CD4-positive, alpha-beta T cell (primary cell): ENCODE measurements around the gene SIPA1. TPM values are rescaled to one million over a fixed set of nuclear protein-coding genes. Genes with fewer than 3 reads are reported as not detected.
A peak's percentile ranks its signal among the peaks of the same experiment; 100 is the strongest.

Source experiments
- ATAC-seq: fragments of 200-7000 bp; cut with Tn5 transposase; one replicate; pipeline ENCODE4 v1.10.0; 2022; ENCODE audit warnings: mild to moderate bottlenecking; ENCODE audit not compliant: poor library complexity
- CTCF ChIA-PET: fragments of 350-600 bp; sonication (Branson Sonifier 250); formaldehyde crosslinking; loops from one replicate; lab custom pipeline; 2021; ENCODE audit warnings: antibody characterized with exemption, inconsistent platforms; lab: Charles Lee
- POLR2A ChIA-PET: fragments of 350-600 bp; sonication (Branson Sonifier 250); formaldehyde crosslinking; loops from one replicate; lab custom pipeline; 2021; ENCODE audit warnings: antibody characterized with exemption, inconsistent platforms; lab: Charles Lee
- DNase-seq, 14 experiments: peaks; one replicate each; pipeline ENCODE4 v3.0.0-alpha.2; 2013 to 2020; ENCODE audit warnings: mixed read lengths in 2 of 14
- H3K27ac ChIP-seq, 2 donors: one replicate each; pipeline versions ENCODE4 v1.5.1 to v1.7.0; 2013; ENCODE audit warnings: low read length in 2 of 2, low read depth in 1 of 2, mild to moderate bottlenecking in 1 of 2
- H3K27me3 ChIP-seq, 2 experiments: 1 replicate in 1 of 2; 2 replicates in 1 of 2; pipeline versions ENCODE4 v1.6.1 to v1.7.0; 2013; ENCODE audit warnings: low read length in 2 of 2, control low read depth in 1 of 2, mild to moderate bottlenecking in 1 of 2, moderate library complexity in 1 of 2; ENCODE audit not compliant: insufficient read depth in 2 of 2, control insufficient read depth in 1 of 2
- H3K36me3 ChIP-seq: one replicate; pipeline ENCODE4 v1.6.1; 2013; ENCODE audit warnings: low read length, control low read depth; ENCODE audit not compliant: insufficient read depth
- H3K4me1 ChIP-seq: one replicate; pipeline ENCODE4 v1.6.1; 2013; ENCODE audit warnings: low read length, control low read depth; ENCODE audit not compliant: insufficient read depth
- H3K4me3 ChIP-seq: one replicate; pipeline ENCODE4 v1.5.1; 2013; ENCODE audit warnings: mild to moderate bottlenecking, low read length, moderate library complexity
- H3K9me3 ChIP-seq, 2 experiments: 1 replicate in 1 of 2; 2 replicates in 1 of 2; pipeline versions ENCODE4 v1.6.1 to v1.7.0; 2013; ENCODE audit warnings: low read length in 2 of 2, mild to moderate bottlenecking in 2 of 2, control low read depth in 1 of 2, moderate library complexity in 1 of 2; ENCODE audit not compliant: control insufficient read depth in 1 of 2, insufficient read depth in 1 of 2
- H3K27ac Mint-ChIP-seq: one replicate; pipeline ENCODE4 v1.8.0; 2020; ENCODE audit warnings: mixed read lengths
- H3K27me3 Mint-ChIP-seq: one replicate; pipeline ENCODE4 v1.8.0; 2021; ENCODE audit warnings: mixed read lengths
- H3K36me3 Mint-ChIP-seq: one replicate; pipeline ENCODE4 v1.8.0; 2021; ENCODE audit warnings: low read depth, mixed read lengths
- H3K4me1 Mint-ChIP-seq: one replicate; pipeline ENCODE4 v1.8.0; 2021; ENCODE audit warnings: low read depth, mixed read lengths
- H3K4me3 Mint-ChIP-seq: one replicate; pipeline ENCODE4 v1.8.0; 2020; ENCODE audit warnings: mild to moderate bottlenecking, mixed read lengths
- H3K9me3 Mint-ChIP-seq: one replicate; pipeline ENCODE4 v1.8.0; 2020; ENCODE audit warnings: mixed read lengths
- intact Hi-C, 2 experiments: fragments of 100-400 bp; cut with DNase I in 1 of 2; cut with micrococcal nuclease in 1 of 2; formaldehyde crosslinking; loops; one replicate each; pipeline versions ENCODE4 v1.15.1 to v1.9.0; 2023 to 2025; cut with DNase I, micrococcal nuclease
- total RNA-seq, 174 experiments: library from RNA in 2 of 174; stranded (reverse) in 2 of 174; gene quantifications; one replicate each; pipeline ENCODE4 v1.2.3 and lab custom pipeline; 2021 to 2026
- TF ChIP-seq, protein P1 (sequence below): fragments of 200-600 bp; IDR thresholded peaks from one replicate; pipeline ENCODE4 v1.8.0; 2022; ENCODE audit warnings: antibody characterized with exemption, mild to moderate bottlenecking

SIPA1 gene
- total RNA-seq, 2 experiments from 2014 or later, result 272 to 298 TPM

DNA sequence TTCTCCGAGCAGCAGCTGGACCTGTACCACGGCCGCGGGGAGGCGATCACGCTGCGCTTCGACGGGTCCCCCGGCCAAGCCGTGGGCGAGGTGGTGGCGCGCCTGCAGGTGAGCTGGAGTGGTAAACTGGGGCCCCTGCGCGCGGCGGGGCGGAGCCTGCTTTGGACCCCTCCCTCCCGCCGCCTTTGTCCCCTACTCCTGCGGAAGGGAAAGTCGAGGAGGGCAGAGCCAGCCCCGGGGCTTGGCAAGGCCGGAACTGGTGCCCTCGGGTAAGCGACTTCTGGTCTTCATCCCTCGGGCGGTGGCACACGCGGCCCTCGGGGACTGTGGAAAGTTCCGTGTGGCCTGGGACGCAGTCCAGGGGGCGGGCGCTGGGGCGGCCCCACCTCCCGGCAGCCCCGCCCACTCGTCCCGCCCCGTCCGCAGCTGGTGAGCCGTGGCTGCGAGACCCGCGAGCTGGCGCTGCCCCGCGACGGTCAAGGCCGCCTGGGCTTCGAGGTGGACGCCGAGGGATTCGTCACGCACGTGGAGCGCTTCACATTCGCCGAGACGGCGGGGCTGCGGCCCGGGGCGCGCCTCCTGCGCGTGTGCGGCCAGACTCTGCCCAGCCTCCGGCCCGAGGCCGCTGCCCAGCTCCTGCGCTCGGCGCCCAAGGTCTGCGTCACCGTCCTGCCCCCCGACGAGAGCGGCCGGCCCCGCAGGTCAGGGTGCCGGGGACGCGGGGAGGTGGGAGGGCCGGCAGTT, 9.2 kb downstream of the SIPA1 start:
- Histone ChIP-seq H3K27me3 (no peaks in the 10 kb centered on the region), H3K36me3 (peaks cover 80% of the 10 kb centered on the region), H3K27ac (no peak overlapping the region), H3K4me1 (peaks cover 52% of the 10 kb centered on the region), H3K4me3 (no peak overlapping the region), H3K9me3 (no peaks in the 10 kb centered on the region)
- intact Hi-C loops, result no loop called here
- H3K27ac Mint-ChIP-seq, result no peak overlapping the region
- DNase-seq (no peak), ATAC-seq (no peak)
- POLR2A ChIA-PET, result no interaction called here
- H3K4me3 Mint-ChIP-seq, result no peak overlapping the region
- peaks cover 29% of the 10 kb centered on the region for H3K4me1 Mint-ChIP-seq
- no peaks in the 10 kb centered on the region for H3K9me3 Mint-ChIP-seq
- H3K36me3 Mint-ChIP-seq, result peaks cover 77% of the 10 kb centered on the region
- no peaks in the 10 kb centered on the region for H3K27me3 Mint-ChIP-seq
- TF ChIP-seq, protein P1, sequence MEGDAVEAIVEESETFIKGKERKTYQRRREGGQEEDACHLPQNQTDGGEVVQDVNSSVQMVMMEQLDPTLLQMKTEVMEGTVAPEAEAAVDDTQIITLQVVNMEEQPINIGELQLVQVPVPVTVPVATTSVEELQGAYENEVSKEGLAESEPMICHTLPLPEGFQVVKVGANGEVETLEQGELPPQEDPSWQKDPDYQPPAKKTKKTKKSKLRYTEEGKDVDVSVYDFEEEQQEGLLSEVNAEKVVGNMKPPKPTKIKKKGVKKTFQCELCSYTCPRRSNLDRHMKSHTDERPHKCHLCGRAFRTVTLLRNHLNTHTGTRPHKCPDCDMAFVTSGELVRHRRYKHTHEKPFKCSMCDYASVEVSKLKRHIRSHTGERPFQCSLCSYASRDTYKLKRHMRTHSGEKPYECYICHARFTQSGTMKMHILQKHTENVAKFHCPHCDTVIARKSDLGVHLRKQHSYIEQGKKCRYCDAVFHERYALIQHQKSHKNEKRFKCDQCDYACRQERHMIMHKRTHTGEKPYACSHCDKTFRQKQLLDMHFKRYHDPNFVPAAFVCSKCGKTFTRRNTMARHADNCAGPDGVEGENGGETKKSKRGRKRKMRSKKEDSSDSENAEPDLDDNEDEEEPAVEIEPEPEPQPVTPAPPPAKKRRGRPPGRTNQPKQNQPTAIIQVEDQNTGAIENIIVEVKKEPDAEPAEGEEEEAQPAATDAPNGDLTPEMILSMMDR, result no peak
- CTCF ChIA-PET, result no interaction called here

DNA sequence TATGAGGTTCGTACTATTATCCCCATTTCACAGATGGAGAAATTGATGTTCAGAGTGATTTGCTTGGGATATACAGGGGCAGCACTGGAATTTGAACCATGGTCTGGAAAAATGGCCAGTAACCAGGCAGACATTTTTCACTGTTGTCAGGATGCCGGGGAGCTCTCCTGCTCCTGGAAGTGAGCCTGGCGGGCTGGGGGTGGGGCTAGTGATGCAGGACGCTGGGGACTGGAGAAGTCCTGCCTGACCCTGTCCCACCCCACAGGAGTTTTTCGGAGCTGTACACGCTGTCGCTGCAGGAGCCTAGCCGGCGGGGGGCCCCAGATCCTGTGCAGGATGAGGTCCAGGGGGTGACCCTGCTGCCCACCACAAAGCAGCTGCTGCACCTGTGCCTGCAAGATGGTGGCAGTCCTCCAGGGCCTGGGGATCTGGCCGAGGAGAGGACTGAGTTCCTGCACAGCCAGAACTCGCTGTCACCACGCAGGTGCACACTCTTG, 11.1 kb downstream of the SIPA1 start:
- Mint-ChIP-seq H3K4me3 (no peak overlapping the region), H3K4me1 (peaks cover 35% of the 10 kb centered on the region), H3K27me3 (no peaks in the 10 kb centered on the region), H3K36me3 (peaks cover 85% of the 10 kb centered on the region), H3K9me3 (no peaks in the 10 kb centered on the region), H3K27ac (no peak overlapping the region)
- DNase-seq (no peak), ATAC-seq (no peak)
- no peaks in the 10 kb centered on the region for H3K27me3 ChIP-seq
- no peaks in the 10 kb centered on the region for H3K9me3 ChIP-seq
- intact Hi-C loops, result no loop called here
- H3K36me3 ChIP-seq, result peaks cover 68% of the 10 kb centered on the region
- ChIA-PET POLR2A (interaction anchor here (1.1 to 11.7 kb wide), 2 partner anchors 9 to 14 kb away, joined by 3 to 244 read pairs; partner anchors contain the start of gene SIPA1), CTCF (no interaction called here)
- TF ChIP-seq, protein P1, result no peak
- peaks cover 49% of the 10 kb centered on the region for H3K4me1 ChIP-seq
- no peak overlapping the region for H3K27ac ChIP-seq
- H3K4me3 ChIP-seq, result no peak overlapping the region

DNA sequence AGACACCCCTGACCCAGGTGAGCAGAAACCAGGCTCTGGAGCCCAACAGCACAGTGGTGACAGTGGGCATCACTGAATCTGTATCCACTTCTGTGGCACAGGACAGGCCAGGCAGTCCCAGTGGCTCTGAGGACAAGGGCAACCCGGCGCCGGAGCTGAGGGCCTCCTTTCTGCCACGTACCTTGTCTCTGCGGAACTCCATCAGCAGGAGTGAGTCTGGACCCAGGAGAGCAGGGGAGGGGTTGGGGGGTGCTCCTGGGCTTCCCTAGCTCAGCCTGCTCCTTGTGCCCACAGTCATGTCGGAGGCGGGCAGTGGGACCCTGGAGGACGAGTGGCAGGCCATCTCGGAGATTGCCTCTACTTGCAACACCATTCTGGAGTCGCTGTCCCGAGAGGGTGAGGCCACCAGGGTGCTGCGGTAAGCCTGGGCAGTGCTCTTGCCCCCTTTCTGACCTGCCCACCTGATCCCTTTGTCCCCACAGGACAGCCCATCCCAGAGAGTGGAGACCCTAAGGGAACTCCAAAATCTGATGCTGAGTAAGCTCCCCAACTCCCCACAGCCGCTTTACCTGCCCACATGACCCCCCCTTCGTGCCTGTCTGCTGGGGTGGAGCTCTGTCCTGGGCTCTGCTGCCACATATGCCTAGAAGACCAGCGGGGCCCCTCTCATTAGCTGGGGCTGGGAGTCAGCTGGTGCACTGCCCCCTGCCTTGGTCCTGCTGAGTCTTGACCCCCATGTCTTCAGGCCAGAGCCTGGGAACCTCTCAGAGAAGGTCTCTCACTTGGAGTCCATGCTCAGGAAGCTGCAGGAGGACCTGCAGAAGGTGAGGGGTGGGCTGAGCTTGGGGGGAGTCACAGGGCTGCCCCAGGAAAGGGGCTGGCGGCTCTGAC, 12.0 kb downstream of the SIPA1 start:
- Histone ChIP-seq H3K4me1 (peaks cover 54% of the 10 kb centered on the region), H3K4me3 (no peak overlapping the region), H3K36me3 (peaks cover 72% of the 10 kb centered on the region), H3K9me3 (no peaks in the 10 kb centered on the region), H3K27ac (no peak overlapping the region), H3K27me3 (no peaks in the 10 kb centered on the region)
- intact Hi-C loops, result loop anchor here (5.0 kb wide), 2 partner anchors 33 to 108 kb away; partner anchors contain the start of gene PCNX3 (in 1 of the 2)
- peaks cover 79% of the 10 kb centered on the region for H3K36me3 Mint-ChIP-seq
- H3K27me3 Mint-ChIP-seq, result no peaks in the 10 kb centered on the region
- peak overlapping the region; percentile 25 for H3K4me3 Mint-ChIP-seq
- ChIA-PET POLR2A (interaction anchor here (1.1 to 11.7 kb wide), 3 partner anchors 10 to 13 kb away, joined by 3 to 244 read pairs (median 93); partner anchors contain the start of genes RELA and SIPA1), CTCF (no interaction called here)
- TF ChIP-seq, protein P1, result no peak
- H3K4me1 Mint-ChIP-seq, result peaks cover 32% of the 10 kb centered on the region
- no peak overlapping the region for H3K27ac Mint-ChIP-seq
- DNase-seq (peak in 2 of 14 experiments; percentile 2 to 35), ATAC-seq (no peak)
- H3K9me3 Mint-ChIP-seq, result no peaks in the 10 kb centered on the region
